ENCODE results near the gene HIRA. TPM values are rescaled to one million over a fixed set of nuclear protein-coding genes. Genes with fewer than 3 reads are reported as not detected.

The HIRA gene
- total and polyA plus RNA-seq, 9 of the 15 experiments (the other 6 are each of a cell fraction or from before 2014, with no cell fraction given), result 0.96 to 132 (median 58.4) TPM

GRCh38 chr22:19432133-19432851, 759 bp upstream of the HIRA start, which contains the start of gene MRPL40 (continued):
- peak; percentile 99 for TF ChIP-seq RBM22 (IDR thresholded peaks at IDR 0.05; ENCODE audit: low read depth, low read length, poor library complexity, severe bottlenecking)
- TF ChIP-seq ZHX1 (conservative IDR thresholded peaks at IDR 0.05; ENCODE audit: low read length), result peak; percentile 96
- TF ChIP-seq TBL1XR1 (IDR thresholded peaks at IDR 0.05; ENCODE audit: low read length in 2 of 2), result peak; percentile 97
- TF ChIP-seq ZFP36 (IDR thresholded peaks at IDR 0.05; ENCODE audit: low read depth, low read length, partially characterized antibody), result peak; percentile 80
- no peak for TF ChIP-seq SNIP1 (IDR thresholded peaks at IDR 0.05; ENCODE audit: low read depth)
- no peak for TF ChIP-seq PURB (CRISPR knock-in tag; IDR thresholded peaks at IDR 0.05; ENCODE audit: low read depth)
- peak; percentile 57; the same call in 1 of the 2 replicates for TF ChIP-seq ZNF280B (CRISPR knock-in tag; IDR thresholded peaks at IDR 0.05)
- peak; percentile 99 for TF ChIP-seq KLF13 (tag; IDR thresholded peaks at IDR 0.05; ENCODE audit: borderline replicate concordance, low read depth)
- TF ChIP-seq WHSC1 (IDR thresholded peaks at IDR 0.05; ENCODE audit: low read length), result peak; percentile 91
- peak; percentile 99 for TF ChIP-seq CLOCK (CRISPR knock-in tag; IDR thresholded peaks at IDR 0.05; ENCODE audit: borderline replicate concordance)
- TF ChIP-seq ZNF395 (CRISPR knock-in tag; IDR thresholded peaks at IDR 0.05), result no peak
- peak; percentile 100 for TF ChIP-seq KLF1 (tag; IDR thresholded peaks at IDR 0.05)
- peak; percentile 90 for TF ChIP-seq RNF219 (CRISPR knock-in tag; IDR thresholded peaks at IDR 0.05)
- peak; percentile 92 for TF ChIP-seq PHTF2 (CRISPR knock-in tag; IDR thresholded peaks at IDR 0.05)
- no peak for TF ChIP-seq SNRNP70 (optimal IDR thresholded peaks at IDR 0.05; ENCODE audit: low read depth, low read length)
- peak; percentile 74; the same call in 1 of the 2 replicates for TF ChIP-seq ZNF75A (CRISPR knock-in tag; IDR thresholded peaks at IDR 0.05)
- peak; percentile 95 for TF ChIP-seq E2F3 (CRISPR knock-in tag; IDR thresholded peaks at IDR 0.05)
